B cell (primary cell): ENCODE data around the gene UBAC2. TPM values are rescaled to one million over a fixed set of nuclear protein-coding genes. Genes with fewer than 3 reads are reported as not detected.
"Not testable (repeated sequence)": the region's sequence is repeated elsewhere in the genome, so short reads cannot be mapped to it uniquely, and the experiment has no call there.

Experiments
- ATAC-seq: fragments of 200-7000 bp; cut with Tn5 transposase; one replicate; pipeline ENCODE4 v1.10.0; 2021; ENCODE audit warnings: low read depth, mild to moderate bottlenecking, moderate number of reproducible peaks, moderate library complexity
- CTCF ChIA-PET: fragments of 350-600 bp; sonication (Branson Sonifier 250); formaldehyde crosslinking; loops from one replicate; lab custom pipeline; 2021; ENCODE audit warnings: antibody characterized with exemption, inconsistent platforms; lab: Charles Lee
- POLR2A ChIA-PET: fragments of 350-600 bp; sonication (Branson Sonifier 250); formaldehyde crosslinking; loops from one replicate; lab custom pipeline; 2021; ENCODE audit warnings: antibody characterized with exemption; lab: Charles Lee
- DNase-seq: peaks from one replicate; pipeline ENCODE4 v3.0.0; 2013
- H2AFZ ChIP-seq: 2 replicates; pipeline ENCODE4 v1.6.1; 2012; ENCODE audit warnings: mild to moderate bottlenecking, low read depth, low read length; ENCODE audit not compliant: insufficient read depth, poor library complexity, severe bottlenecking
- H3K27ac ChIP-seq, 2 donors: 1 replicate in 1 of 2; 2 replicates in 1 of 2; pipeline ENCODE4 v1.5.1; 2012 to 2013; ENCODE audit warnings: low read length in 2 of 2, mild to moderate bottlenecking in 2 of 2, moderate library complexity in 1 of 2
- H3K27me3 ChIP-seq, 4 experiments: fragments of 200-600 bp in 1 of 4; sonication (generic) in 1 of 4; replicated peaks in 1 of 4; 1 replicate in 2 of 4; 2 replicates in 2 of 4; pipeline versions ENCODE4 v1.6.1 to v1.7.0; 2013 to 2016; ENCODE audit warnings: low read length in 3 of 4, mild to moderate bottlenecking in 2 of 4, mixed read lengths in 1 of 4, moderate library complexity in 1 of 4; ENCODE audit not compliant: insufficient read depth in 4 of 4, control insufficient read depth in 3 of 4; ENCODE audit errors: control extremely low read depth in 1 of 4
- H3K36me3 ChIP-seq, 2 experiments: replicated peaks in 1 of 2; 1 replicate in 1 of 2; 2 replicates in 1 of 2; pipeline versions ENCODE4 v1.6.1 to v1.7.1; 2013; ENCODE audit warnings: low read length in 1 of 2; ENCODE audit not compliant: insufficient read depth in 2 of 2, control insufficient read depth in 1 of 2; ENCODE audit errors: control extremely low read depth in 1 of 2, extremely low read depth in 1 of 2
- H3K4me1 ChIP-seq, 2 donors: fragments of 200-600 bp in 1 of 2; sonication (generic) in 1 of 2; 1 replicate in 1 of 2; 2 replicates in 1 of 2; pipeline versions ENCODE4 v1.5.1 to v1.6.1; 2013 to 2017; ENCODE audit warnings: low read length in 2 of 2; ENCODE audit not compliant: control insufficient read depth in 2 of 2, insufficient read depth in 2 of 2
- H3K4me2 ChIP-seq: replicated peaks from 2 replicates; pipeline ENCODE3; 2012; ENCODE audit warnings: mild to moderate bottlenecking, low read depth, low read length; ENCODE audit not compliant: poor library complexity, severe bottlenecking
- H3K4me3 ChIP-seq, 5 experiments: fragments of 200-600 bp in 1 of 5; sonication (generic) in 1 of 5; 1 replicate in 3 of 5; 2 replicates in 2 of 5; pipeline versions ENCODE4 v1.5.1 to v1.7.0; 2011 to 2016; ENCODE audit warnings: low read length in 4 of 5, mild to moderate bottlenecking in 4 of 5, low read depth in 2 of 5, control low read depth in 1 of 5, moderate library complexity in 1 of 5; ENCODE audit not compliant: insufficient read depth in 1 of 5; ENCODE audit errors: control extremely low read depth in 1 of 5, extremely low read depth in 1 of 5
- H3K79me2 ChIP-seq: fragments of 200-600 bp; sonication (generic); one replicate; pipeline ENCODE4 v1.6.0; 2016; ENCODE audit warnings: low read length; ENCODE audit not compliant: control insufficient read depth, insufficient read depth
- H3K9ac ChIP-seq: fragments of 200-600 bp; sonication (generic); 2 replicates; pipeline ENCODE4 v1.6.1; 2017; ENCODE audit warnings: mild to moderate bottlenecking, low read length, moderate library complexity
- H3K9me3 ChIP-seq, 3 donors: one replicate each; pipeline versions ENCODE4 v1.6.1 to v1.7.1; 2013; ENCODE audit warnings: low read length in 2 of 3; ENCODE audit not compliant: control insufficient read depth in 2 of 3, insufficient read depth in 1 of 3; ENCODE audit errors: control extremely low read depth in 1 of 3
- H4K20me1 ChIP-seq: 2 replicates; pipeline ENCODE4 v1.6.0; 2012; ENCODE audit warnings: mild to moderate bottlenecking, low read length; ENCODE audit not compliant: insufficient read depth, control insufficient read depth, poor library complexity, severe bottlenecking
- H3K27ac Mint-ChIP-seq: one replicate; pipeline ENCODE4 v1.8.0; 2021; ENCODE audit warnings: mixed read lengths
- H3K27me3 Mint-ChIP-seq: one replicate; pipeline ENCODE4 v1.8.0; 2021; ENCODE audit warnings: mixed read lengths
- H3K4me1 Mint-ChIP-seq: one replicate; pipeline ENCODE4 v1.8.0; 2021; ENCODE audit warnings: mixed read lengths
- H3K4me3 Mint-ChIP-seq: one replicate; pipeline ENCODE4 v1.8.0; 2021; ENCODE audit warnings: mixed read lengths
- H3K9me3 Mint-ChIP-seq: one replicate; pipeline ENCODE4 v1.8.0; 2022; ENCODE audit warnings: mixed read lengths; ENCODE audit not compliant: insufficient read depth
- EZH2 ChIP-seq: IDR thresholded peaks from 2 replicates; pipeline ENCODE4 v1.6.1; 2012; ENCODE audit warnings: borderline replicate concordance, low read depth, mild to moderate bottlenecking, moderate library complexity, low read length; ENCODE audit not compliant: insufficient read depth, poor library complexity, severe bottlenecking
- WGBS: methylation state at CpG from one replicate; pipeline ENCODE4 v1.1.5; 2013; ENCODE audit warnings: missing lambda C conversion rate; ENCODE audit not compliant: insufficient coverage; 5-methylcytosine and 5-hydroxymethylcytosine counted together
- intact Hi-C: fragments of 100-400 bp; cut with micrococcal nuclease; formaldehyde crosslinking; loops from one replicate; pipeline ENCODE4 v1.10.0; 2022
- polyA plus RNA-seq: library from polyadenylated mRNA; depleted of rRNA; stranded (reverse); fragments of >200 nt; gene quantifications from 2 replicates; pipeline ENCODE4 v1.2.3, GENCODE V29; 2012
- total RNA-seq, 2 donors: library from RNA; stranded (reverse); fragments of 120-200 nt in 1 of 2; gene quantifications; 1 replicate in 1 of 2; 2 replicates in 1 of 2; pipeline versions ENCODE4 v1.2.3 to v1.2.4, GENCODE V29; 2013 to 2022
- TF ChIP-seq, protein P1 (sequence below): fragments of 200-600 bp; IDR thresholded peaks from one replicate; pipeline ENCODE4 v1.8.0; 2022; ENCODE audit warnings: antibody characterized with exemption, mild to moderate bottlenecking

Gene UBAC2
- total and polyA plus RNA-seq, 2 donors (not counting 1 experiment from before 2014, with no cell fraction given) = 56.3 to 60.8 TPM

GRCh38 chr13:99237981-99238662, 37.5 kb downstream of the UBAC2 start:
- Histone ChIP-seq H3K9me3 (no peaks in the 10 kb centered on the region), H3K27me3 (no peaks in the 10 kb centered on the region), H3K79me2 (peaks cover 84% of the 10 kb centered on the region), H3K4me3 (peak overlapping the region in 4 of 5 experiments; percentile 0 to 58 (median 28)), H2AFZ (peak overlapping the region; percentile 67), H3K36me3 (peaks cover 4 to 24% of the 10 kb centered on the region in 2 experiments), H4K20me1 (no peaks in the 10 kb centered on the region), H3K27ac (peak overlapping the region; percentile 63 to 68), H3K4me2 (peak overlapping the region; percentile 70), H3K9ac (peak overlapping the region; percentile 44), H3K4me1 (peaks cover 27 to 32% of the 10 kb centered on the region in 2 donors)
- TF ChIP-seq, protein P1, sequence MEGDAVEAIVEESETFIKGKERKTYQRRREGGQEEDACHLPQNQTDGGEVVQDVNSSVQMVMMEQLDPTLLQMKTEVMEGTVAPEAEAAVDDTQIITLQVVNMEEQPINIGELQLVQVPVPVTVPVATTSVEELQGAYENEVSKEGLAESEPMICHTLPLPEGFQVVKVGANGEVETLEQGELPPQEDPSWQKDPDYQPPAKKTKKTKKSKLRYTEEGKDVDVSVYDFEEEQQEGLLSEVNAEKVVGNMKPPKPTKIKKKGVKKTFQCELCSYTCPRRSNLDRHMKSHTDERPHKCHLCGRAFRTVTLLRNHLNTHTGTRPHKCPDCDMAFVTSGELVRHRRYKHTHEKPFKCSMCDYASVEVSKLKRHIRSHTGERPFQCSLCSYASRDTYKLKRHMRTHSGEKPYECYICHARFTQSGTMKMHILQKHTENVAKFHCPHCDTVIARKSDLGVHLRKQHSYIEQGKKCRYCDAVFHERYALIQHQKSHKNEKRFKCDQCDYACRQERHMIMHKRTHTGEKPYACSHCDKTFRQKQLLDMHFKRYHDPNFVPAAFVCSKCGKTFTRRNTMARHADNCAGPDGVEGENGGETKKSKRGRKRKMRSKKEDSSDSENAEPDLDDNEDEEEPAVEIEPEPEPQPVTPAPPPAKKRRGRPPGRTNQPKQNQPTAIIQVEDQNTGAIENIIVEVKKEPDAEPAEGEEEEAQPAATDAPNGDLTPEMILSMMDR = no peak
- no peak for TF ChIP-seq EZH2
- Mint-ChIP-seq H3K27ac (peak overlapping the region; percentile 69), H3K9me3 (no peaks in the 10 kb centered on the region), H3K4me3 (peak overlapping the region; percentile 78), H3K4me1 (peaks cover 58% of the 10 kb centered on the region), H3K27me3 (no peaks in the 10 kb centered on the region)
- intact Hi-C loops = no loop called here
- ChIA-PET CTCF (interaction anchor here (1.2 to 2.3 kb wide), 5 partner anchors 26 to 38 kb away, joined by 3 to 10 read pairs (median 3); no protein-coding TSS in a partner anchor), POLR2A (interaction anchor here (0.9 kb wide), 1 partner anchor 18 kb away, joined by 3 read pairs; no protein-coding TSS in a partner anchor)
- ATAC-seq (peak; percentile 45), DNase-seq (no peak)
- WGBS = 7% methylated on average over 3 of the region's 8 CpGs

- Histone ChIP-seq H3K9ac (no peak overlapping the region), H3K27me3 (no peaks in the 10 kb centered on the region), H2AFZ (no peak overlapping the region), H3K9me3 (no peaks in the 10 kb centered on the region), H3K27ac (no peak overlapping the region), H4K20me1 (no peaks in the 10 kb centered on the region), H3K4me3 (no peak overlapping the region), H3K4me1 (no peaks in the 10 kb centered on the region), H3K4me2 (no peak overlapping the region), H3K36me3 (peaks cover 5 to 31% of the 10 kb centered on the region in 2 experiments), H3K79me2 (peaks cover 47% of the 10 kb centered on the region)
- Mint-ChIP-seq H3K27ac (peak overlapping the region; percentile 11), H3K9me3 (no peaks in the 10 kb centered on the region), H3K4me3 (no peak overlapping the region), H3K4me1 (peaks cover 17% of the 10 kb centered on the region), H3K27me3 (no peaks in the 10 kb centered on the region)
- ATAC-seq (no peak), DNase-seq (no peak)
- WGBS = no CpG with 5 or more reads among the region's 1 CpG
- ChIA-PET POLR2A (no interaction called here), CTCF (no interaction called here)
- TF ChIP-seq, protein P1 = no peak
- TF ChIP-seq EZH2 = no peak
- intact Hi-C loops = no loop called here
These were observed 45.4 kb downstream of the UBAC2 start for GRCh38 chr13:99246100-99246499.

DNA sequence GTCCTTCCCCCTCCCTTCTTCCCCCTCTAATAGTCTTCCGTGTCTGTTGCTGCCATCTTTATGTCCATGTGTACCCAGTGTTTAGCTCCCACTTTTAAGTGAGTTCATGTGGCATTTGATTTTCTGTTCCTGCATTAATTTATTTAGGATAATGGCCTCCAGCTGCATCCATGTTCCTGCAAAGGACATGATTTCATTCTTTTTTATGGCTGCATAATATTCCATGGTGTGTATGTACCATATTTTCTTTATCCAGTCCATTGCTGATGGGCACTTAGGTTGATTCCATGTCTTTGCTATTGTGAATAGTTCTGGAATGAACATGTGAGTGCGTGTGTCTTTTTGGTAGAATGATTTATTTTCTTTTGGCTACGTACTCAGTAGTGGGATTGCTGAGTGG, 48.5 kb downstream of the UBAC2 start:
- WGBS = no CpG with 5 or more reads among the region's 3 CpGs
- peaks cover 34% of the 10 kb centered on the region for H3K4me1 Mint-ChIP-seq
- H3K9me3 ChIP-seq, H3K9me3 Mint-ChIP-seq, intact Hi-C loops, H3K27me3 Mint-ChIP-seq, H3K9ac ChIP-seq, H3K4me1 ChIP-seq, DNase-seq, H2AFZ ChIP-seq, H4K20me1 ChIP-seq, H3K4me3 ChIP-seq, ATAC-seq, H3K4me2 ChIP-seq, H3K4me3 Mint-ChIP-seq, POLR2A ChIA-PET, H3K27ac ChIP-seq, H3K27me3 ChIP-seq, H3K27ac Mint-ChIP-seq: not testable (repeated sequence)
- CTCF ChIA-PET = interaction anchor here (1.8 to 9.6 kb wide), 2 partner anchors 19 to 20 kb away, joined by 8 to 109 read pairs; no protein-coding TSS in a partner anchor
- H3K36me3 ChIP-seq = peaks cover 3 to 47% of the 10 kb centered on the region in 2 experiments
- peaks cover 64% of the 10 kb centered on the region for H3K79me2 ChIP-seq
